GM12878 (cell line): ENCODE measurements around the gene PSMC3IP.

Experiments
- CREB1 ChIP-seq: IDR thresholded peaks from 2 replicates; pipeline ENCODE4 v1.6.1; 2012; ENCODE audit warnings: low read depth, mild to moderate bottlenecking, inconsistent platforms
- CTCF ChIP-seq, 3 experiments: IDR thresholded peaks in 2 of 3; conservative IDR thresholded peaks in 1 of 3; 2 replicates each; pipeline ENCODE4 v1.5.1; 2011; ENCODE audit warnings: low read depth in 3 of 3, low read length in 3 of 3, mild to moderate bottlenecking in 3 of 3, control low read depth in 2 of 3, moderate library complexity in 2 of 3, inconsistent platforms in 1 of 3, mixed read lengths in 1 of 3; ENCODE audit not compliant: control insufficient read depth in 2 of 3, insufficient read depth in 1 of 3; ENCODE audit errors: extremely low read depth in 1 of 3

- TF ChIP-seq CTCF (IDR thresholded peaks at IDR 0.05 in 2 of 3, conservative IDR thresholded peaks at IDR 0.05 in 1 of 3; ENCODE audit: control insufficient read depth in 2 of 3, extremely low read depth in 1 of 3, insufficient read depth in 1 of 3, low read depth in 3 of 3, low read length in 3 of 3): no peak
- no peak for TF ChIP-seq CREB1
Observed at GRCh38 chr17:42596386-42596785, 18.9 kb upstream of the PSMC3IP start.
